GM18951 (cell line): ENCODE results near the gene UVRAG.
"Not testable (repeated sequence)": the region's sequence is repeated elsewhere in the genome, so short reads cannot be mapped to it uniquely, and the experiment has no call there.

Experiments used
- POLR2A ChIP-seq: IDR thresholded peaks from 4 replicates; pipeline ENCODE4 v1.6.1; 2011; ENCODE audit warnings: mild to moderate bottlenecking; ENCODE audit not compliant: insufficient read length, insufficient read depth; ENCODE audit errors: extremely low read depth
- in situ Hi-C: fragments of 300-500 bp; cut with MboI; formaldehyde crosslinking; loops from one replicate; pipeline ENCODE4 v1.12.0; 2022; ENCODE audit warnings: low sequenced_read_pairs, mixed read lengths, inconsistent platforms; ENCODE audit not compliant: unreplicated experiment

Gene UVRAG

GRCh38 chr11:75874684-75875341 is 59.8 kb downstream of the UVRAG start:
- no peak for TF ChIP-seq POLR2A
- in situ Hi-C loops = no loop called here

GRCh38 chr11:75877327-75877726 is 62.3 kb downstream of the UVRAG start:
- in situ Hi-C loops = not testable (repeated sequence)

DNA sequence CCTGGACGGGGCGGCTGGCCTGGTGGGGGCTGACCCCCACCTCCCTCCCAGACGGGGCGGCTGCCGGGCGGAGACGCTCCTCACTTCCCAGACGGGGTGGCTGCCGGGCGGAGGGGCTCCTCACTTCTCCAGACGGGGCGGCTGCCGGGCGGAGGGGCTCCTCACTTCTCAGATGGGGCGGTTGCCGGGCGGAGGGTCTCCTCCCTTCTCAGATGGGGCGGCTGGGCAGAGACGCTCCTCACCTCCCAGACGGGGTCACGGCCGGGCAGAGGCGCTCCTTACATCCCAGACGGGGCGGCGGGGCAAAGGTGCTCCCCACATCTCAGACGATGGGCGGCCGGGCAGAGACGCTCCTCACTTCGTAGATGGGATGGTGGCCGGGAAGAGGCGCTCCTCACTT is 62.9 kb downstream of the UVRAG start:
- in situ Hi-C loops = not testable (repeated sequence)

GRCh38 chr11:75878933-75879332 is 63.9 kb downstream of the UVRAG start:
- in situ Hi-C loops = no loop called here
- TF ChIP-seq POLR2A = no peak

DNA sequence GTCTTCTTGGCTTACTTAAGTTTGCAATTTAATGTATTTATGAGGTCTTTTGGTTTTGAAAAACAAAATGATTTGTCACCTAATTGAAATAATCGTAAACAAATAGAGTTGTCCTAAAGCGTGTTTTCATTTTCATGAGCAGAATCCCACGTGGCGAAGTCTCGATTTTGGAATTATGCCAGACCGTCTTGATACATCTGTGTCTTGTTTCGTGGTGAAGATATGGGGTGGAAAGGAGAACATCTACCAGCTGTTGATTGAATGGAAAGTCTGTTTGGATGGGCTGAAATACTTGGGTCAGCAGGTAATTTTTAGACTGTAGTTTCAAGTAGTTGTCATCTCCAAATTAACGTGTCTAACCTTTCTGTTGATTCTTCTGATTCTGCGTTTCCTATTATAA is 64.7 kb downstream of the UVRAG start:
- TF ChIP-seq POLR2A = no peak
- in situ Hi-C loops = loop anchor here (10.0 kb wide), 1 partner anchor 435 kb away; no protein-coding TSS in a partner anchor

GRCh38 chr11:75880343-75880742 is 65.3 kb downstream of the UVRAG start:
- in situ Hi-C loops = loop anchor here (10.0 kb wide), 1 partner anchor 434 kb away; no protein-coding TSS in a partner anchor

DNA sequence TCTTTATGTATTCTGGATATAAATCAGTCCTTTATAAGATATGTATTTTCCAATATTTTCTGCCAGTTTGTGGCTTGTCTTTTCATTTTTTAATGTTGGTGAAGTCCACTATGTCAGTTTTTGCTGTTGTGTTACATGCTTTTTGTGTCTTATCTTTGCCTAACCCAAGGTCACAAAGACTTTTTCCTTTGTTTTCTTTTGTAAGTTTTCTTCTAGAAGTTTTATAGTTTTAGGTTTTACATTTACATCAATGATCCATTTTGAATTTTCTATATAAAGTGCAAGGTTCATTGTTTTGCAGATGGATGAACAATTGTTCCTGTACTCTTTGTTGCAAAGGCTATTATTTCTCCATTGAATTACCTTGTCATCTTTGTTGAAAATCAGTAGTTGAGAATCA is 69.3 kb downstream of the UVRAG start:
- in situ Hi-C loops = loop anchor here (10.0 kb wide), 1 partner anchor 430 kb away; no protein-coding TSS in a partner anchor
- TF ChIP-seq POLR2A = no peak

DNA sequence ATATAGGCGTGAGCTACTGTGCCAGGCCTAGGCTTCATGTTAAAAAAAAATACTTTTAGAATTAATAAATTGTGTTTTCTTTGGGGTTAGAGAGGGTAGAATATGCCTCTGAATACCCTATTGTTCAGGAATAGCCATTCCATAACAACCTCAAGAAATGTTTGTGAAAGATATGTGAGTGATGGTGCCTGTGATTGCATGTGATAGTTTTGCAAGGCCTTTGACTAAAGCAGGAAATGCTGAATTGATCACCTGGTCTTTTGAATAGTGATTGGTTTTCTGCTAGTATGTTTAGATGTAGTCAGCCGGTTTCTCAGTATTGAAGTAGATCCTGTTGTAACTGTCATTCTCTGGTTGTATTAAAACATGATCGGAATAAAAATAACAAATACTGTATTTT is 73.4 kb downstream of the UVRAG start:
- in situ Hi-C loops = loop anchor here (10.0 kb wide), 1 partner anchor 426 kb away; no protein-coding TSS in a partner anchor
- TF ChIP-seq POLR2A = no peak

DNA sequence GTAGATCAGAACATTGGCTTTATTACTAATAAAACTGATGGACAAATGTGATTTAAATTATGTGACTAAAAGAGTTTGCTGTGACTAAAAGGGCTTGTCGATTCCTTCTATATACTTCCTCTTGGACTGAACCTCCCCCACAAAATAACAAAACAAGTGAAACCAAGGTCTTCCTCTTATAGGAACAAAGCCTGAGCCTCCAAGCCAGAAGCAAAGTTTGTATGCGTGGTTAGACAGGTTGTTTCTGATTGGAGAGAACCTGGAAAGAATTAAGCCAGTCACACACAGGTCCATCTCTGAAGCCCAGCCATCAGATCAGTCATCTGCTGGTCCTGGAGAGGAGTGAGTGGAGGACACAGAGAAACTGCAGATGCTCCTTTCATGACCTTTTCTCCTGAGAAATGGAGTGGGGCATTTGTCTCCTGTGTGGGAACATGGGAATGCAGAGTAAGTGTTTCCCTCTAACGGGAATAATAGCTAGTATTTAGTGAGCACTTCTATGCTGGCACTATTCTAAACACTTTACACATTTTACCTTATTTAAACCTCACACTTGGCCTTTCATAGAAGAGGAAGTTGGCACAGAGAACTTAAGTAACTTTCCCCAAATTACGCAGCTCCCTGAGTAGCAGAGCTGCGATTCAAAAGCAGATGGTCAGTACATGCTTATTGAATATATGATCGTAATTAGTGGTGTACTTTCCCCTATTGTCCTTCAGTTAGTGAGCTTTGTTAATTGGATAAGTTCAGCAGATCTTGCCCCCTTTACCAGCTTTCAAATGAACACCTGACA is 77.1 kb downstream of the UVRAG start:
- in situ Hi-C loops = no loop called here
- no peak for TF ChIP-seq POLR2A

GRCh38 chr11:75893251-75893650 is 78.2 kb downstream of the UVRAG start:
- in situ Hi-C loops = no loop called here
- TF ChIP-seq POLR2A = no peak

- no peak for TF ChIP-seq POLR2A
- in situ Hi-C loops = no loop called here
Observed at GRCh38 chr11:75894036-75894585, 79.1 kb downstream of the UVRAG start.

DNA sequence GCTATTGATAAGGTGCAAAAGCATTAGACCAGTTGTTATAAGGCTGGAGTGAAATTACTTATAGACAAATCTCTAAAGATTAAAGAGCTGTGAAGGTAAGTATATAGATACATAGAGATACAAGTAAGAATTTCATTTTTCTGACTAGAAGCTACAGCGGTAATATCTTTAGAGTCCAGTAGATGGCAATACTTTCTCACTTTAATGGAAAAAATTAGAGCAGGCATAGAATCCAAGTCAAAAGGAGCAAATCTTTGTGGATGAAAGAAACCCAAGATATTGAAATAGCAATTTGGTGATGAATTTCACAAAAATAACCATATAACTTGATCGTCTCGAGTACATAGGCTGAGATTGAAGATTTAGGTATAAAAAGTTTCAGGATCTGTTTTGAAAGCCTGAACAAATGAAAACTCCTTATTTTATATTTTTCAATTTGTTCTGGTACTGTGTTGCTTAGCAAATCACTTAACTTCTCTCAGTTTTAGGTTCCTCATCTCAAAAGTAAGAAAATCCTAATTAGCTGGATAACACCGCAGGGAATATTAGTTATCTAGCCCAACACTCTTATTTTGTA is 81.9 kb downstream of the UVRAG start:
- TF ChIP-seq POLR2A = no peak
- in situ Hi-C loops = no loop called here

- TF ChIP-seq POLR2A = no peak
- in situ Hi-C loops = no loop called here
Observed at GRCh38 chr11:75898871-75899270, 83.9 kb downstream of the UVRAG start.

GRCh38 chr11:75899806-75900205 is 84.8 kb downstream of the UVRAG start:
- no peak for TF ChIP-seq POLR2A
- in situ Hi-C loops = loop anchor here (5.0 kb wide), 1 partner anchor 247 kb away; no protein-coding TSS in a partner anchor
